BLaER1 treated with 17β-estradiol and CSF1 and Interleukin-3, amounts not matched to agents 10 nM and 100 nM (cell line): ENCODE results near the gene SORCS2.

Experiments used
- H3K27ac ChIP-seq, 11 experiments: shearing (Covaris generic); formaldehyde crosslinking; 2 replicates each; pipeline ENCODE4 v1.8.1; 2022
- H3K27me3 ChIP-seq, 11 experiments: shearing (Covaris generic); formaldehyde crosslinking; 2 replicates each; pipeline ENCODE4 v1.8.1; 2022
- H3K36me3 ChIP-seq, 11 experiments: shearing (Covaris generic); formaldehyde crosslinking; 2 replicates each; pipeline ENCODE4 v1.8.1; 2022
- H3K4me1 ChIP-seq, 10 experiments: shearing (Covaris generic); formaldehyde crosslinking; 2 replicates each; pipeline ENCODE4 v1.8.1; 2022
- H3K4me2 ChIP-seq, 11 experiments: shearing (Covaris generic); formaldehyde crosslinking; 2 replicates each; pipeline ENCODE4 v1.8.1; 2022
- H3K4me3 ChIP-seq, 10 experiments: shearing (Covaris generic); formaldehyde crosslinking; 2 replicates each; pipeline ENCODE4 v1.8.1; 2022
- H3K9ac ChIP-seq, 11 experiments: shearing (Covaris generic); formaldehyde crosslinking; 2 replicates each; pipeline ENCODE4 v1.8.1; 2022
- H3K9me3 ChIP-seq, 11 experiments: shearing (Covaris generic); formaldehyde crosslinking; replicated peaks in 1 of 11; 2 replicates each; pipeline ENCODE4 v1.8.1; 2022
- H4K20me1 ChIP-seq, 11 experiments: shearing (Covaris generic); formaldehyde crosslinking; 2 replicates each; pipeline ENCODE4 v1.8.1; 2022
- Cebpa-rat ChIP-seq, 11 experiments: shearing (Covaris generic); IDR thresholded peaks; 2 replicates each; pipeline ENCODE4 v1.8.1; 2022

The SORCS2 gene

DNA sequence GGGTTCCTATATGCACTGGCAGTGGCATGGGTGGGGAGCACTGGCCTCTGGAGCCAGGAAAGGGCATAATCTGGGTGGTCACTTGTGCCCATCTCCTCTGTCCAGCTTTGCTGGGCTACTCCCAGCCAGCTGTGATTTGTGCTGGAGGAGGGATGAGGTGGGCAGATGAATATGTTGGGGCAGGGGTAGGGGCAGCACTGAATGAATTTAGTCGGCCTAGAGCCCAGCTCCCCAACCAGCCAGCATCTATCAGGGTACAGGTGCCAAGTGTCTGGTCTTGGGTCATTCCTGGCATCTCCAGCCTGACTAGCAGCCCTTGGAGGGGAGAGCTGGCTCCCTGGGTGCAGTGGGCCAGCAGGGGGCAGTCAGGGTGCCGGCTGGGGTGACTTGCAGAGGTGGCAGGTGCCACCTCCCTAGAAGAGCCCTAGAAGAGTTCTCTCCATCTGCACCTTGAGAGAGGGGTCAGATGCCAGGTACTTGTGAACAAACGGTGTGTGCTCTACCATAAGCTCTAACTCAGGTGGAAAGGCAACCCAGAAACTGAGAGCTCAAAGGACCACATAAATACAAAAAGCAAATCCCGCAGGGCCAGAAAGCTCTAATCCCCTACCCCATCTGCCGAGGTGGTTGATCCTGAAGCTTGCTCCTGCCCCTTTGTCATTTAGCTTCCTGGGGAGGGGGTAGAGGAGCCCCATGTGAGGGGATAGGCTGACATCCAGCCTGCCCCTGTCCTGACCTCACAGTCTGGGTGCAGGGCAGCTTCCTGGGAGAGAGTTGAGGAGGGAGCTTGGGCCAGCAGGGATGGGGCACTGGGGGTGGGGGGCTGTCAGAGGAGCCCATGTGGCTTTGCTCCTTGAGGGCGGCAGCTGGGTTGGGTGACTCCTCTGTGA lies 2.2 kb downstream of the SORCS2 start:
- no peak overlapping the region for H3K4me3 ChIP-seq
- peaks cover 0 to 31% (median 4%) of the 10 kb centered on the region in 11 experiments; a peak in 9 of 22 replicates for H4K20me1 ChIP-seq
- H3K4me1 ChIP-seq = peaks cover 21 to 81% (median 56%) of the 10 kb centered on the region in 10 experiments
- H3K27ac ChIP-seq = no peak overlapping the region
- H3K9ac ChIP-seq = no peak overlapping the region
- peaks cover 13 to 42% (median 17%) of the 10 kb centered on the region in 11 experiments for H3K27me3 ChIP-seq
- H3K36me3 ChIP-seq = no peaks in the 10 kb centered on the region
- H3K9me3 ChIP-seq = no peaks in the 10 kb centered on the region
- TF ChIP-seq Cebpa-rat (IDR thresholded peaks at IDR 0.05) = no peak
- peak overlapping the region in 8 of 11 experiments; percentile 96 to 100 (median 99); a peak in 15 of 22 replicates for H3K4me2 ChIP-seq

DNA sequence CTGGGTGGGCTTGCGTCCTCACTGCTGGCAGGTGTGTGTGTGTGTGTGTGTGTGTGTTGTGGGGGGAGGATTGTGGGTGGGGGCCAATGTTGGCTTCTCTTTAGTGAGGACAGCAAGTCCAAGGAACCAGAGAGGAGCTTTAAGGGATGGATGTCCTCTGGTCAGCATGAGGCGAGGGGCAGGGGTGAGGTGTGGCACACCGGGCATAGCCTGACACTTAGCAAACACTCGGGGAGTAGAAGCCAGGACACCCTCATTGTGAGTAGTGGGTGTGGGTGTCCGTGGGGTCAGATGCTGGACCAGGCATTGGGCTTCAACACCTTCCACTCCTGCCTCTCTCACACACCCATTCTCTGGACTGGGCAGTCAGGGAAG lies 2.8 kb downstream of the SORCS2 start:
- Histone ChIP-seq H3K4me1 (peaks cover 21 to 81% (median 55%) of the 10 kb centered on the region in 10 experiments), H3K9ac (no peak overlapping the region), H3K9me3 (no peaks in the 10 kb centered on the region), H3K27me3 (peaks cover 13 to 37% (median 17%) of the 10 kb centered on the region in 11 experiments), H3K36me3 (no peaks in the 10 kb centered on the region), H3K27ac (no peak overlapping the region), H3K4me2 (peak overlapping the region in 1 of 11 experiments; percentile 18; a peak in 3 of 22 replicates), H4K20me1 (peaks cover 0 to 31% (median 4%) of the 10 kb centered on the region in 11 experiments; a peak in 9 of 22 replicates), H3K4me3 (no peak overlapping the region)
- no peak for TF ChIP-seq Cebpa-rat (IDR thresholded peaks at IDR 0.05)

DNA sequence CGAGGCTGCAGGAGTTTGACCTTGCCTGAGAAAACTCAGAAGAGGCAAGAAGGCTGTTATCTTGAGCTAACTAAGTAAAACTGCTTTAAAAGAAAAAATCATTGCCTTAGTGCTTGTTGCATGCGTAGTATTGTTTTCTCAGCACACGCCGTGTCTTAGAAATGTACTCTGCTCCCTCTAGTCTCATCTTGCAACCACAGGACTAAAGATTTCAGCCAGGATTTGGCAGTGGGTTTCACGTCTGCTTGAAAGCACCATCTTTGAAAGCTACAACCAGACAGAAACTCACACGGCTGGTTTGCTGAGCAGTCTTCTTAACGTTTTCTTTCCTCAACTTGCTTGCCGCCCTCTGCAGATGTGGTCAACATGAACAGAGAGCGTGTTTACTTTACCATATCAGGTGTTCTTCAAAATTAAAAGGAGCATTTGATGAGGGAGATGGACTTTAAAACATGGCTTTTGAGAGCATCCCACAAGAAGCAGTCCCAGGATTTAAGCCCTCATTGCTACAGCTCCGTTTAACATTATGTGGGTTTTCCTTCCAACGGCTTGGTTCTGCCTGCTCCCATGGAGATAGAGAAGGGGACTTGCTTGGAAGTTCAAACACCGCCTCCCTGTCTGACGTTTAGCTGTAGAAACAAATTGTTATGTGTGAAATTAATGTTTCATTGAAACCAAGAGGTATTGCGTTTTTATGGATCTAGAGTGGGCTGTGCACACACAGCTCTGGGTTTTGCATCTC lies 3.4 kb downstream of the SORCS2 start:
- Histone ChIP-seq H3K9ac (no peak overlapping the region), H3K36me3 (no peaks in the 10 kb centered on the region), H3K27me3 (peaks cover 13 to 37% (median 17%) of the 10 kb centered on the region in 11 experiments), H4K20me1 (peaks cover 0 to 31% (median 4%) of the 10 kb centered on the region in 11 experiments; a peak in 9 of 22 replicates), H3K4me2 (peak overlapping the region in 2 of 11 experiments; percentile 2 to 18; a peak in 3 of 22 replicates), H3K9me3 (no peaks in the 10 kb centered on the region), H3K4me1 (peaks cover 23 to 81% (median 57%) of the 10 kb centered on the region in 10 experiments), H3K27ac (no peak overlapping the region), H3K4me3 (no peak overlapping the region)
- TF ChIP-seq Cebpa-rat (IDR thresholded peaks at IDR 0.05) = no peak

DNA sequence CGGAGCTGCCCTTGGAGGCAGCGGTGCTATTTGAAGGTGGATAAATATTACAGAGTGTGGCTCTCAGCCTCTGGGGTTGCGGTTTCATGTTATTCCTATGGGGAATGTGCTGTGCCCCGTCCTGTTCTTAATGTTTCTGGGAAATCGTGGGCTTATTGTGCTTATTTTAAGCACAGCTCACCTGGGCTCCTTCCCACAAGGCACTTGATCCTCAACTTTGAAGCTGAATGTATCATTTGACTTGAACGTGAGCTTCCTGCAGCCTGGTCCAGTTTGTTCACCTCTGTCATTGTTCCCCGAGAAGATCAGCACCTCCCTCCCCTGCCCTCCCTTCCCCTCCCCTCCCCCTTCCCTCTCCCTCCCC lies 3.9 kb downstream of the SORCS2 start:
- Histone ChIP-seq H3K27ac (no peak overlapping the region), H3K27me3 (peaks cover 13 to 37% (median 17%) of the 10 kb centered on the region in 11 experiments), H3K4me1 (peaks cover 29 to 81% (median 57%) of the 10 kb centered on the region in 10 experiments), H3K9me3 (no peaks in the 10 kb centered on the region), H3K4me3 (no peak overlapping the region), H3K4me2 (peak overlapping the region in 2 of 11 experiments; percentile 2 to 13; a peak in 1 of 22 replicates), H3K36me3 (no peaks in the 10 kb centered on the region), H4K20me1 (peaks cover 0 to 31% (median 4%) of the 10 kb centered on the region in 11 experiments; a peak in 9 of 22 replicates), H3K9ac (no peak overlapping the region)
- TF ChIP-seq Cebpa-rat (IDR thresholded peaks at IDR 0.05) = no peak

DNA sequence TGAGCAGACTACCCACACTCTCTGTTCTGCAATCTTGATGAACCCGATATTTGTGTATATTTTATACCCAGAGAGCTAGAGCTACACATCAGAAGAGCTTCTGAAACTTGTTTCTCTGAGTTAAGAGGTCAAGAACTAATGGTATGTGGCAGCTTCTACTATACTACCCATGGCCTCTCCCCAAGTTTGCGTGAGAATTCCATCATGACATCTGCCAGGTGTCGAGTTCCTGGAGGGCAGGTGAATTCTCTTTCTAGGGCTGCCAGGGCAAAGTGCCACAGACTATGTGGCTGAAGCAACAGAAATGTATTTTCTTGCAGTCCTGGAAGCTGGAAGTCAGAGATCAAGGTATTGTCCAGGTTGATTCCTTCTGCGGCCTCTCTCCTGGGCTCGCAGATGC lies 4.4 kb downstream of the SORCS2 start:
- no peak overlapping the region for H3K27ac ChIP-seq
- TF ChIP-seq Cebpa-rat (IDR thresholded peaks at IDR 0.05) = no peak

DNA sequence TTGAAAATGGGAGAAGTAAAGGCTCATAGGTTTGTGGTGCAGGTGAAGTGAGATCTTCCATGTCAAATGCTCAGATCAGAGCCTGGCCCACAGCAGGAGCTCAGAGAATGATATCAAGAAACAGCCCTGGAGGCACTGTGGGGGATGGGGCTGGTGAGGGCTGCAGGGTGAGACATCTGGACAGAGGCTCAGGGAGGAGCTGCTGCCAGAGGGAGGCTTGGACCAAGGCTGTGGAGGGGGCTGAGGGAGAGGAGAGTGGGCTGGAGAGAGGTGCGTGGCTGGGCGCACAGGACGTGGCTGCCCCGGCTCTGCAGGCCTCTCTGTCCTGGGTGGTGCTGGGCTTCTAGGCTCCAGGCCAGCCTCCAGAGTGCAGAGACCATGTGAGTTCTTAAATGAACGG lies 5.6 kb downstream of the SORCS2 start:
- H3K27me3 ChIP-seq = peaks cover 9 to 32% (median 12%) of the 10 kb centered on the region in 11 experiments
- no peak overlapping the region for H3K27ac ChIP-seq
- H4K20me1 ChIP-seq = peaks cover 0 to 20% (median 4%) of the 10 kb centered on the region in 11 experiments; a peak in 9 of 22 replicates

More for the DNA sequence above, 4.4 kb downstream of the SORCS2 start:
- Histone ChIP-seq H3K9me3 (no peaks in the 10 kb centered on the region), H4K20me1 (peaks cover 0 to 26% (median 4%) of the 10 kb centered on the region in 11 experiments; a peak in 9 of 22 replicates), H3K4me1 (peaks cover 34 to 81% (median 57%) of the 10 kb centered on the region in 10 experiments), H3K36me3 (no peaks in the 10 kb centered on the region), H3K27me3 (peaks cover 13 to 37% (median 17%) of the 10 kb centered on the region in 11 experiments), H3K4me2 (no peak overlapping the region), H3K4me3 (no peak overlapping the region), H3K9ac (no peak overlapping the region)

DNA sequence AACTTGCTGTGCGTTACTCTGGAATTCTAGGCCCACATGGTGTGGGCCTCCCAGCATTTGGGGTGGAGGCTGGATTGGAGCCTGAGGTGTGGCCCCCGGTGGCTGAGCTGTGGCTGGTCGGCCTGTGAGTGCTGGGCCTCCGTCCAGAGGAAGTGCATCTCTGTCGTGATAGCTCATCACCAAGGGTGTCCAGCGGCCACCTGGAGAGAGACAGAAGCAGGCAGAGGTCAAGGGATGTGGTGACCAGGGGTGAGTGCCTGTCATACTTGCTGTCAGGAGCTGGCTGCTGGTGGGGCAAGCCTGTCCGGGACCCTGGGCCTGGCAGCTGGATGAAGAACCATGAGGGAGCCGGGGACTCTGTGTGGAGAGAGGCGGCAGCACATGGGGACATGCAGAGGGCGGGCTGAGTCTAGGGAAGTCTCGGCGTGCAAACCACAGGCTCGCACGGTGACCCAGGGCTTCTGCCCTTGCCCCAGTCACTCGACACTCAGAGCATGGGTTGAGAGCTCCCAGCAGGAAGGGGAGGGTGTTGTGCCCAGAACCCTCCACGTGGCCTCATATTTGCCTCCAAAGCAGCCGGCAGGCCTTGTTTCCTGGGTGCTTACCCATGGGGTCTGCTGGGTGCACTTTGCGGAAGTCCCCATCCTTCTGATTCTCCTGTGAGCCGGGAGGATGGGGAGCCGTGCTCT lies 6.2 kb downstream of the SORCS2 start:
- no peak overlapping the region for H3K4me3 ChIP-seq
- peaks cover 2 to 25% (median 6%) of the 10 kb centered on the region in 11 experiments; a peak in 20 of 22 replicates for H3K27me3 ChIP-seq
- H3K9me3 ChIP-seq = no peaks in the 10 kb centered on the region
- peak overlapping the region in 1 of 11 experiments; percentile 24; a peak in 1 of 22 replicates for H3K9ac ChIP-seq
- H3K36me3 ChIP-seq = no peaks in the 10 kb centered on the region
- H3K27ac ChIP-seq = no peak overlapping the region
- H4K20me1 ChIP-seq = peaks cover 0 to 13% (median 0%) of the 10 kb centered on the region in 11 experiments; a peak in 8 of 22 replicates
- peak overlapping the region; percentile 1 to 87 (median 35); a peak in 19 of 22 replicates for H3K4me2 ChIP-seq
- TF ChIP-seq Cebpa-rat (IDR thresholded peaks at IDR 0.05) = no peak
- peaks cover 38 to 82% (median 59%) of the 10 kb centered on the region in 10 experiments for H3K4me1 ChIP-seq

More for the DNA sequence above, 5.6 kb downstream of the SORCS2 start:
- no peak for TF ChIP-seq Cebpa-rat (IDR thresholded peaks at IDR 0.05)
- Histone ChIP-seq H3K4me3 (no peak overlapping the region), H3K36me3 (no peaks in the 10 kb centered on the region), H3K4me1 (peaks cover 43 to 85% (median 61%) of the 10 kb centered on the region in 10 experiments), H3K4me2 (peak overlapping the region in 6 of 11 experiments; percentile 22 to 47 (median 34); a peak in 7 of 22 replicates), H3K9ac (no peak overlapping the region), H3K9me3 (no peaks in the 10 kb centered on the region)

DNA sequence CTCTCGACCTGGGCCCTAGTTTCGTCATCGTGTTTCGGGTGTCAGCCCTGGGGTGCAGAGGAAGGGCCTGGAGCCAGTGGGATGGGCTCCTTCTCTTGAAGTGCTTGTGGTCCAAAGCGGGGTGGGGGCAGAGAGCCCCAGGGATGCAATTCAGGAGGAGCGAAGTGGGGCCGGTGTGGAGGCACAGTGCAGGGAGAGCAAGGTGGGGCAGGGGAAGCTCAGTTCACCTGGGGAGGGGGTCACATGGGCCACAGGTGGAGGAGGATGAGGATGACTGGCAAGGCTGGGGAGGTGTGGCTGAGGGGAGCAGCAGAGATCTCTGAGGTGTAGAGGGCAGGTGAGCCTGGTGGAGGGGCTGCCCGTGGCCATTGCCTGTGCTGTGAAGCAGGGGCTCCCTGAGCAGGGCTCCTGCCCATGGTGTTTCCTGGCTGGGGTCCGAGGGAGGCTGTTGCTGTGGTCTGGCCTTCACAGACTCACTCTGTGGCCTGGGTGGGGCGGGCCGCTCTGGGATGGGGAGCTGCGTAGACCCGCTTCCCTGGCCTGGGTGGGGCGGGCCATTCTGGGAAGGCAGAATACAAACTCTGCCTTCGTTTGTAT lies 6.9 kb downstream of the SORCS2 start:
- no peak for TF ChIP-seq Cebpa-rat (IDR thresholded peaks at IDR 0.05)
- Histone ChIP-seq H4K20me1 (peaks cover 0 to 7% (median 0%) of the 10 kb centered on the region in 11 experiments; a peak in 3 of 22 replicates), H3K27ac (no peak overlapping the region), H3K27me3 (peaks cover 0 to 19% (median 0%) of the 10 kb centered on the region in 11 experiments; a peak in 7 of 22 replicates), H3K4me3 (no peak overlapping the region), H3K9ac (0 out of 22 replicates have a peak overlapping the region, but pooled peaks of 1 of the 11 experiments have one; percentile 24), H3K4me2 (peak overlapping the region; percentile 1 to 87 (median 35); a peak in 19 of 22 replicates), H3K9me3 (peaks cover 0 to 5% (median 0%) of the 10 kb centered on the region in 11 experiments; a peak in 3 of 22 replicates), H3K4me1 (peaks cover 34 to 76% (median 55%) of the 10 kb centered on the region in 10 experiments), H3K36me3 (no peaks in the 10 kb centered on the region)
